Renal cortex interstitium (tissue), 11 donors: ENCODE results near the gene PHF3. TPM values are rescaled to one million over a fixed set of nuclear protein-coding genes. Genes with fewer than 3 reads are reported as not detected.

Experiments
- DNase-seq, 11 donors: peaks; one replicate each; pipeline ENCODE4 v3.0.0-alpha.2; 2013; ENCODE audit warnings: low read depth in 9 of 11, low spot score in 4 of 11; ENCODE audit errors: extremely low read depth in 1 of 11
- polyA plus RNA-seq, 3 donors: library from polyadenylated mRNA; unstranded; fragments of 120-200 nt; gene quantifications; one replicate each; pipeline ENCODE4 v1.2.1, GENCODE V29; 2013; ENCODE audit not compliant: insufficient read length in 3 of 3

Gene PHF3
- polyA plus RNA-seq, 3 donors, result 58.1 to 69.1 (median 64.1) TPM

DNA sequence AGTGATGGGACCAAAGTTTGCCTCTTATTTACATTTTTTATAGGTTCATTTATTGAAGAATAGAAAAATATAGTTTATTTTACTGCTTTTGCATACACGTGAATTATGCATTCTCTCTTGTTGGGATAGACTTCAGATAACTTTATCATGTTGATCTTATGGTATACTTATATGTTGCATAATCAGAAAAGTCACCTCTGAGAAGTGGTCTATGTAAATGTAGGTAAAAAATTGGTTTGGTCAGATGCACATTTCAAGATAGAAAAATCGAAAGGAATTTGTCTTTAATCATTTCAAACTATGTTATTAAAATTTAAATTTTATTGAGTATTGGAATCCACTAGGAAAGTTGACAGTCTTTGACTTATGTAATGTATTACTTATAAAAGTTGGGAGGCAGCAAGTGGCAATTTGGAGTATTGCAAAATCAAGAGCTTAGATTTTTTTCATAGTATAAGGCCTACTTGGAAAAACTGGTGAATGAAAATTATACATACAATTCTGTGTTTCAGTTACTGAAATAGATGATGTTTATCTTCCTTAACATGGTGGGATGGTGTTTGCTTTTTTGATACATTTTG is 2.4 kb downstream of the PHF3 start:
- no peak for DNase-seq

DNA sequence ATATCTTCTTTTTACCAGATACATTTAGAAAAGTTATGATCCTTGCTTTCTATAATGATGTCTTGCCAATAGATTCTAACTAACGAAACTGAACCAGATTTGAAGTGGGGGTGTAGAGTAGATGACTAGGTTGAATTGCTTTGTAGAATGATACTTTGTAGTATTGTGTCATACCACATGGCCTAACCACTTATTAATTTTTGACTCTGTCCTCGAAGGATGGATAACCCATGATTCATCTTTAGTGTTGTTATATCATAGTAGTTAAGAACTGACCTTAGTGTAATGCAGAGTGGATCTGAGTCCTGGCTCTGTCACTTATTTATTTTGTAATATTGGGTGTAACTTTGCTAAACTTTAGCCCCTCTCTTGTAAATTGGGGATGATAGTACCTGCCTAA is 4.5 kb downstream of the PHF3 start:
- no peak for DNase-seq

GRCh38 chr6:63643862-63644261 is 8.3 kb downstream of the PHF3 start:
- DNase-seq, result no peak

- DNase-seq, result no peak
Measured at GRCh38 chr6:63644668-63645326, 9.2 kb downstream of the PHF3 start.

- DNase-seq, result no peak
Measured at GRCh38 chr6:63649269-63649668, 13.7 kb downstream of the PHF3 start.

DNA sequence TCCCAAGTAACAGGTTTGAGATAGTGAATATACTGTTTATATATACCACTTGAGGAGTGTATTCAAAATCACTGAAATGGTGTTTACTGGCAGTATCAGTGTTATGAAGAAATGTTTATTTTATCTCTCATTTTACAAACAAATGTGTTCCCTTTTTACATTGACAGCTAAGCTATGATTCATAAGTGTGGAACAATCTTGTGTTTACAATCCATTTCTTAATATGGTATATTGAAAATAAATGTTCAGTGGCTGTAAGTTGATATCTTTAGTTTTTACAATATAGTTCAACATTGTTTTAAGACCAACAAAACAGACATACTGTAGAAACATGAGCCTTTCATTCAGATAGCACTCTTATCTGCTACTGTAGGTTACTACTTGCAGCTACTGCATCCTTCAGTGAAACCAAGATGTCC is 14.3 kb downstream of the PHF3 start:
- no peak for DNase-seq

DNA sequence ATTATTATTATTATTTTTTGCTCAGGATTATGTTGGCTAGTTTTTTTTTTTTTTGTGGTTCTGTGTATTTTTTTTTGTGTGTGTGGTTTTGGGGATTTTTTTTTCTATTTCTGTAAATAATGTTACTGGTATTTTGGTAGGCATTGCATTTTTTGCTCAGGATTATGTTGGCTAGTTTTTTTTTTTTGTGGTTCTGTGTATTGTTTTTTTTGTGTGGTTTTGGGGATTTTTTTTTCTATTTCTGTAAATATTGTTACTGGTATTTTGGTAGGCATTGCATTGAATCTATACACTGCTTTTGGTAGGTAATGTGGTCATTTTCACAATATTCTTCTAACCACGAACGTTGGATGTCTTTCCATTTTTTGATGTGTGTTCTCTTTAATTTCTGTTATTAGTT is 17.4 kb downstream of the PHF3 start:
- no peak for DNase-seq

- DNase-seq, result no peak
Measured at GRCh38 chr6:63660757-63661156, 25.2 kb downstream of the PHF3 start.

DNA sequence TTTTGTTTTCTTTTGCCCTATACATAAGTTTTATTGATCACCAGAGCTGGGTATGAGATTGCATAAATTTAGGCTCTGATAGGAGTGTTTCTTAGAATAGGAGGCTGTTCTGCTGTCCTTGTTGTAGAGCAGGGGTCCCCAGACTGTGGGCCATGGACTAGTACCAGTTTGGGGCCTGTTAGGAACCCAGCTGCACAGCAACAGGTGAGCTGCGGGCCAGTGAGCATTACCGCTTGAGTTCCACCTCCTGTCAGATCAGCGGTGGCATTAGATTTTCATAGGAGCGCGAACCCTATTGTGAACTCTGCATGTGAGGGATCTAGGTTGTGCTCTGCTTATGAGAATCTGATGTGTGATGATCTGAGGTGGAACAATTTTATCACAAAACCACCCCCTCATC is 26.2 kb downstream of the PHF3 start:
- no peak for DNase-seq

DNA sequence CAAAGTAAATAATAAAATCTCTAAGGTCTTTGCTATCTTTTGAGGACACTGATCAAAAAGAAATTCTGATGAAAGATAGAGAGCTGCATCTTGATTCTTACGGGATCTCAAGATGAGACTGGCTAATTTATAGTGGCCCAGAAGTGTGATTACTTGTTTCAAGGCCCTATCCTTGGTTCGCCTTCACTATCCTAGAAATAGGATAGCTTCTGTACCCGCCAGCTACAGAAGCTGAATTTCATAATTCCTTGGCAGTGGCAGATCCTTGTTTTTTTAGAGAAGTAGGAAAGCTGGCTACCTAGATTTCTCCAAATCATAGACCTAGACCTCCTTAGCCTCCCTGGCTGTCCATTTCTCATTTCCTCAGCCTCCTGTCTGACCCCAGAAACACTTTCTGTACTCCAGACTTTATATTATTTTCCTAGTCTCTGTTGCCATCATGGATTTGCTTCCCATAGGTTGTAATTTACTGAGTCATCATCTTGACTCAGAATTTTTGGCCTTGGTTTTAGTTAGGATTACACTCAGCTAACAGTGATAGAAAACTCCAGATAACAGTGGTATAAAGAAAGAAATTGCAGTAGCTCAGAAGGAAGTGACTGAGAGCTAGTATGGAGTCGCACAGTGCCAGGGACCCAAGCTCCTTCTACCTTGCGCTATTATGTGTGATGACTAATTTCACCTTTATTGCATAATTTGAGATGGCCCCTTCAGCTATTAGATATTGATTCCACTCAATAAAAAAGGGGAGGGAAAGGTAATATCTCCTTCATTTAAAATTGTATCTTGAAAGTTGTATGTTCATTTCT is 27.7 kb downstream of the PHF3 start:
- no peak for DNase-seq

DNA sequence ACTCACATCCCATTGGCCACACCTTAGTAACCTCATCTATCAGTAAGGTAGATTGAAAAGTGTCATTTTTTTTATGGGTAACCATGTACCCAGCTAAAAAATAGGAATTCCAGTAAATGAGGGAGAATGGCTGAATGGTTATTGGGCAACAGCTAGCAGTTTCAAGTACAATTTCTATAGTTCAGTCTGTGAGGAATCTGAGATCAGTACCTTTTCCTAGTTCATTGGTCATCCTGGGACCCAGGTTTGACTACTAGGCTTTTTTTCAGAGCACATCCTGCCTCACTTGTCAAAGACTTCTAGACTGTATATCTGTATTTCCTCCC is 28.3 kb downstream of the PHF3 start:
- no peak for DNase-seq

DNA sequence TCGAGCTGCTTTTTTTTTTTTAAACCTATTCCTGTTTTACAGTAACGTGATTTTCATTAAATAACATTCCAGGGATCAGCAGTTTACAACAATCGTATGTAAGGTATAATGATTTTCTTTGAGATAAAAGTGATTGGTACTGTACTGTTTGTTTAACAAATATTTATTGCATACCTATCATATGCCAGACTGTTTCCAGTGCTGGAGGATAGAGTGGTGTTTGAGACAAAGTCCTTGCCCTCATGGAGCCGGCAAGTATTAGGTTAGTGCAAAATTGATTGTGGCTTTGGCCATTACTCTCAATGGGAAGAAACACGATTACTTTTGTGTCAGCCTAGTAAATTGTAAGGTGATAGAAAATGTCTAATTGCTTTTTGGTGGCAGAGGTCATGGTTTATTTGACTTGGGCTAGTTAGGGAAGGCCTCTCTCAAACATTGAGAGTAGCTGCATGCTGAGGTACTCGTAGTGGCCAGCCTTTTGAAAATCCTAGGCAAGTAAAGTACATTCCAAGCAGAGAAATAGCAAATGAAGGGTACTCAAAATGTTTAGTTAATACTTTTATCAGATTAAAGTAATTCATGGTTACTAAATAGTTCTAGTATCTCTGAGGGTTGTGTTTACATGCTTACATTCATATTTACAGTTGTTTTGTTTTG is 35.6 kb downstream of the PHF3 start:
- DNase-seq, result no peak

- DNase-seq, result no peak
Measured at GRCh38 chr6:63672582-63673129, 37.1 kb downstream of the PHF3 start.

DNA sequence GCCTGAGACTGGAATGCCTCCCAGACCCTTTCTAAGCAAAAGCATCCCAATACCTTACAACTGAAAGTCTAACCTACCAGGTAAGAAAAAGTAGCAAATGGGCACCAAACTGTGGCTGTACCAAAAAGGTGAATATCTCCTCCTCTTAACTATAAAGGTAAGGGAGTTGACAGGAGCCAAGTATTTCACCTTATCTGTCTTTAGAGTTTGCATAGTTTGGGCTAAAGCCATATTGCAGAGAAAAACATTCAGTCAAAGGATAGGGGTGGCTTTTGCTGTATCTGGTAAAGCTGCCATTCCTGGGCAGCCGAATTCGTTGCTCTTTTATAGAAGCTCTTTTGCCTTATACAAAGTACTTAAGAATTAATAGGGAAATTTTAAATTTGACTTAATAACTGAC is 38.1 kb downstream of the PHF3 start:
- no peak for DNase-seq

DNA sequence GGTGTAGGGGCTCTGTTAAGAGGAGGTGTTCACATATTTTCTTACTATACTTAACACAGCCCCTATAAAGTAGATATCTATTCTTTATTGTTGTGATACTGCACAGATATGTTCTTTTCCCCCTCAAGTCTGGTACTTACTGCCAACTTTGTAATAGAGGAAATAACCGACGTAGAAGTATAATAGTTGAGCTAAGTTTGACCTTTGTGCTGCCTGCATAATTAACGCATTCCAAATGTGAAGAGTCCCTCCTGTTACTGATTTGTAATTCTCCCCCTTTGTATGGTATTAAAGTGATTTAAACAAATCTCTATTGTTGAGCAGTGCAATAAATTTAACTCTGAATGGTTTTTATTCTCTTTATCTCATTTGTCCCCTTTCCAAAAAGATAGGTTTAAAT is 39.0 kb downstream of the PHF3 start:
- DNase-seq, result peak in 1 of 11 donors; percentile 1

DNA sequence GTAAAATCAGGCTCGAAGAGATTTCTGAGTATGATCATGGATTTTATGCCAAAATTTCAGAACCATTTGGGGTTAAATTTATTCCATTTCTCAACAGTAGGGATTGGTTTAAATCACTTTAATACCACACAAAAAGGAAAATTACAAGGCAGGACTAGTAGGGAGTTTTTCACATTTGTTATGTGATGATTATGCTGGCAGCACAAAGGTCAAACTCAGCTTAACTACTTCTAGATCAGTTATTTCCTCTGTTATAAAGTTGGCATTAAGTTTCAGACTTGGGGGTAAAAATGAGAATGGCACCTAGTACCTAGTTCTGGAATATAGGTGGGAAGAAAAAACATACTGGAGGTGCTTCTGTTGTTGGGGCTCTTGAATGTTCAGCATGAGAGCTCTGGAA is 39.5 kb downstream of the PHF3 start:
- no peak for DNase-seq

GRCh38 chr6:63676412-63677114 is 41.0 kb downstream of the PHF3 start:
- DNase-seq, result no peak

DNA sequence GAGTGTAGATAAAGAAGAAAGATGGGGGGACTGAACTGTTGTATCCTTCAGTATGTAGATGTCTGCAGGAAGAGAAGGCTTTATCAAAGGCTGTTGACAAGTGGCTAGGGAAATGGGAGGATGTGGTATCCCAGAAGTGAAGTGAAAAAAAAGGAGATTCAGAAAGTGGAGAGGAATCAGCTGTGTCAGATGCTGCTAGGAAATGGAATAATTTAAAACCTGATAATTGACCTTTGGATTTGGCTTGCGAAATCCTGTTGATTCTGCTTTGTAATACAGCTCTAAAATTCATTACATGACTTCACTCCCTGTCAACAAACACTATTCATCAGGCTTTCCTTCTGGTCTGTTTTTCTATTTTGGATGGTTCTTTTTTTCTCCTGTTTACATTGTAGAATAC is 41.7 kb downstream of the PHF3 start:
- peak in 7 of 11 donors; percentile 4 to 32 (median 20) for DNase-seq

GRCh38 chr6:63683071-63683603 is 47.5 kb downstream of the PHF3 start:
- DNase-seq, result no peak
